H1 (cell line): ENCODE measurements around the gene CCL8. TPM values are rescaled to one million over a fixed set of nuclear protein-coding genes. Genes with fewer than 3 reads are reported as not detected.

Source experiments
- polyA plus RNA-seq, 7 experiments: library from polyadenylated mRNA; depleted of rRNA in 3 of 7; stranded (reverse) in 5 of 7; unstranded in 2 of 7; fragments of >200 nt in 5 of 7; fragments of 200-250 nt in 2 of 7; gene quantifications; 1 replicate in 5 of 7; 2 replicates in 1 of 7; 4 replicates in 1 of 7; pipeline versions ENCODE4 v1.2.1 to v1.2.3, GENCODE V29; 2011 to 2013; ENCODE audit warnings: missing spikeins in 2 of 7, mixed read lengths in 2 of 7
- total RNA-seq: library from RNA; stranded (reverse); fragmentation: NEBNext Ultra II Directional; extraction: Animal tissue kit (Norgen Biotek cat#: 25700); gene quantifications from 2 replicates; pipeline ENCODE4 v1.2.1, GENCODE V29; 2021

CCL8 gene
- total and polyA plus RNA-seq, 2 of the 8 experiments (the other 6 are each of a cell fraction or from before 2014, with no cell fraction given): not detected

Other genes with a start within 250 kb of the CCL8 start
- gene CCL2, start 64.2 kb upstream of the CCL8 start, total RNA-seq: 3.1 and 3.7 TPM in 2 replicates
- 2.6 and 3.0 TPM in 2 replicates for gene CCL2, start 64.2 kb upstream of the CCL8 start, polyA plus RNA-seq (2011; rRNA removed)
- not detected in 2 replicates for gene CCL7, start 49.2 kb upstream of the CCL8 start, total RNA-seq
- gene CCL7, start 49.2 kb upstream of the CCL8 start, polyA plus RNA-seq (2011; rRNA removed): not detected in 2 replicates
- not detected in 2 replicates for gene CCL11, start 33.7 kb upstream of the CCL8 start, total RNA-seq
- gene CCL11, start 33.7 kb upstream of the CCL8 start, polyA plus RNA-seq (2011; rRNA removed): not detected in 2 replicates
- gene CCL13, start 37.0 kb downstream of the CCL8 start, total RNA-seq: not detected in 2 replicates
- not detected in 2 replicates for gene CCL13, start 37.0 kb downstream of the CCL8 start, polyA plus RNA-seq (2011; rRNA removed)
- not detected in 2 replicates for gene CCL1, start 43.8 kb downstream of the CCL8 start, total RNA-seq
- not detected in 2 replicates for gene CCL1, start 43.8 kb downstream of the CCL8 start, polyA plus RNA-seq (2011; rRNA removed)